K562 (cell line): Measurements from ENCODE around the gene GRIN1. TPM values are rescaled to one million over a fixed set of nuclear protein-coding genes. Genes with fewer than 3 reads are reported as not detected.

Experiments
- ARID1B ChIP-seq: fragments of 450-650 bp; IDR thresholded peaks from 2 replicates; pipeline ENCODE4 v1.6.1; 2016; ENCODE audit warnings: antibody characterized with exemption, mild to moderate bottlenecking, inconsistent platforms
- ATF7 ChIP-seq: fragments of 450-650 bp; IDR thresholded peaks from 2 replicates; pipeline ENCODE4 v1.7.1; 2014; ENCODE audit warnings: mild to moderate bottlenecking, moderate library complexity
- BCOR ChIP-seq: fragments of 450-650 bp; IDR thresholded peaks from 2 replicates; pipeline ENCODE4 v1.6.1; 2016
- CBFB ChIP-seq: sonication (generic); formaldehyde crosslinking; IDR thresholded peaks from 2 replicates; pipeline ENCODE4 v1.4.0; 2020; ENCODE audit warnings: mild to moderate bottlenecking, missing genetic modification reagents
- MCM2 ChIP-seq: fragments of 450-650 bp; IDR thresholded peaks from 2 replicates; pipeline ENCODE4 v1.6.1; 2017; ENCODE audit warnings: low read depth, mild to moderate bottlenecking
- MYC ChIP-seq, 2 experiments: fragments of 250-450 bp in 1 of 2; sonication (Bioruptor Pico) in 1 of 2; IDR thresholded peaks; 2 replicates each; pipeline versions ENCODE4 v1.5.1 to v1.6.1; 2012 to 2021; ENCODE audit warnings: low read depth in 2 of 2, borderline replicate concordance in 1 of 2, improper control_type of control experiment in 1 of 2, low read length in 1 of 2, mild to moderate bottlenecking in 1 of 2, moderate library complexity in 1 of 2
- RAD51 ChIP-seq: fragments of 450-650 bp; IDR thresholded peaks from 2 replicates; pipeline ENCODE4 v1.7.1; 2016; ENCODE audit warnings: low read depth, mild to moderate bottlenecking, borderline replicate concordance
- RFX7 ChIP-seq: fragments of 250-450 bp; sonication (Bioruptor Pico); IDR thresholded peaks from 2 replicates; pipeline ENCODE4 v1.5.1; 2021; ENCODE audit warnings: mild to moderate bottlenecking
- TAL1 ChIP-seq: fragments of 450-650 bp; IDR thresholded peaks from 2 replicates; pipeline ENCODE4 v1.6.1; 2016; ENCODE audit warnings: mild to moderate bottlenecking
- TEAD4 ChIP-seq, 2 experiments: sonication (generic) in 1 of 2; formaldehyde crosslinking in 1 of 2; IDR thresholded peaks; 2 replicates each; pipeline versions ENCODE4 v1.6.1 to v1.8.0; 2012 to 2022; ENCODE audit warnings: borderline replicate concordance in 1 of 2, inconsistent platforms in 1 of 2, low read length in 1 of 2, mild to moderate bottlenecking in 1 of 2, missing genetic modification reagents in 1 of 2
- USF2 ChIP-seq: sonication (generic); formaldehyde crosslinking; IDR thresholded peaks from 2 replicates; pipeline ENCODE4 v1.5.0; 2020; ENCODE audit warnings: missing genetic modification reagents
- XRCC4 ChIP-seq: IDR thresholded peaks from one replicate; pipeline ENCODE4 v1.6.1; 2011; ENCODE audit not compliant: insufficient read depth, insufficient read length; ENCODE audit errors: extremely low read depth
- ZBTB26 ChIP-seq: fragments of 450-650 bp; formaldehyde crosslinking; IDR thresholded peaks from 2 replicates; pipeline ENCODE4 v1.4.0; 2022; ENCODE audit warnings: missing genetic modification characterization
- ZNF263 ChIP-seq: sonication (generic); formaldehyde crosslinking; IDR thresholded peaks from 2 replicates; pipeline ENCODE4 v1.8.0; 2022; ENCODE audit warnings: mild to moderate bottlenecking, missing genetic modification reagents, borderline replicate concordance
- polyA plus RNA-seq, 8 experiments: library from polyadenylated mRNA; depleted of rRNA in 4 of 8; stranded (reverse) in 5 of 8; unstranded in 3 of 8; fragments of >200 nt; fragmentation: Nextera tagmentation in 2 of 8; fragmentation: Illumina TruSeq in 1 of 8; extraction: Ambion mirVana in 2 of 8; extraction: Trizol in 1 of 8; gene quantifications; 2 replicates each; pipeline versions ENCODE4 v1.2.1 to v1.2.3, GENCODE V29; 2011 to 2014; ENCODE audit warnings: inconsistent platforms in 1 of 8, missing spikeins in 1 of 8
- total RNA-seq, 7 experiments: library from RNA; depleted of rRNA in 6 of 7; stranded (reverse); fragments of >200 nt in 6 of 7; fragmentation: Illumina TruSeq in 2 of 7; extraction: Trizol in 2 of 7; gene quantifications; 2 replicates each; pipeline versions ENCODE4 v1.2.1 to v1.2.3, GENCODE V29; 2011 to 2021; ENCODE audit warnings: low replicate concordance in 1 of 7
- TF ChIP-seq, protein P1 (sequence below): fragments of 450-650 bp; IDR thresholded peaks from 2 replicates; pipeline ENCODE4 v1.6.1; 2016
- TF ChIP-seq, protein P2 (sequence below): sonication (generic); formaldehyde crosslinking; IDR thresholded peaks from 2 replicates; pipeline ENCODE4 v1.8.1; 2022; ENCODE audit warnings: missing genetic modification reagents
- TF ChIP-seq, protein P3 (sequence below): fragments of 250-450 bp; sonication (Bioruptor Pico); IDR thresholded peaks from 2 replicates; pipeline ENCODE4 v1.9.0; 2021; ENCODE audit warnings: mild to moderate bottlenecking, inconsistent platforms
- TF ChIP-seq, protein P4 (sequence below), 2 experiments: fragments of 200-800 bp in 1 of 2; sonication (Bioruptor generic) in 1 of 2; sonication (generic) in 1 of 2; formaldehyde crosslinking in 1 of 2; IDR thresholded peaks in 1 of 2; conservative IDR thresholded peaks in 1 of 2; 2 replicates each; pipeline versions ENCODE4 v1.5.0 to v1.6.1; 2016 to 2020; ENCODE audit warnings: missing compliant biosample characterization in 1 of 2, missing genetic modification characterization in 1 of 2, missing genetic modification reagents in 1 of 2

The GRIN1 gene
- total and polyA plus RNA-seq, 9 of the 15 experiments (the other 6 are each of a cell fraction or from before 2014, with no cell fraction given), result 0.03 to 0.35 (median 0.16) TPM; not detected in 6

DNA sequence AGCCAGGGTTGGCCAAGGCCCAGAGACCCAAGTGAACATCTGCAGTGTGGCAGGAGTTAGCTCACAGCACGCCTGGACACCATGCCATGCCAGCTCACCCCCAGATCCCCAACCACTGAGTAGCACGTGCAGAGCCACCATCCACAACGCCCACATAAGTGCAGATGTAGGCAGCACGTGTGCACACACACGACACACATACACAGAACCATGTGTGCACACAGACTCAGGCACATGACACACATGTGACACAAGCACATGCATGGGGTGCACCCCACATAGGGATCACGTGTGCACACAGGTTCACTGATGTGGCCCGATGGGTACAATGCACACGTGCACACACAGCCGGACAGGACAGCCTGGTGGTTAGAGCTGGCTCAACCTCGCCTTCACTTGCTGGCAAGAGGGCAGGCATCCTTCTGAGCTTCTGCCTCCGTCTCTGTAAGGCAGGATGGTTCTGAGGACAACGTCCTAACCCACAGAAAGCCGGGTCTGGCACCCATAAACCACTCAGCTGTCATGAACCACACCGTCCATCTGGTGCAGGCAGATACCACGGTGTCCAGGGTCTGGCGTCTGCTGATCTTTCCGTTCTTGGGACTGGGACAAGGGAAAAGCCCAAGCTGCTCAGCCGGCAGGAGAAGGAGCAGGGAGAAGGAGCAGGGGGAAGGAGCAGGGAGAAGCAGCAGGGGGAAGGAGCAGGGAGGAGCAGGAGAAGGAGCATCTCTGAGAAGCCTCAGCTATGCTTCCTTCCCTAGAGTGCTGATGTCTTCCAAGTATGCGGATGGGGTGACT, 18.9 kb downstream of the GRIN1 start (continued):
- TF ChIP-seq, protein P1, sequence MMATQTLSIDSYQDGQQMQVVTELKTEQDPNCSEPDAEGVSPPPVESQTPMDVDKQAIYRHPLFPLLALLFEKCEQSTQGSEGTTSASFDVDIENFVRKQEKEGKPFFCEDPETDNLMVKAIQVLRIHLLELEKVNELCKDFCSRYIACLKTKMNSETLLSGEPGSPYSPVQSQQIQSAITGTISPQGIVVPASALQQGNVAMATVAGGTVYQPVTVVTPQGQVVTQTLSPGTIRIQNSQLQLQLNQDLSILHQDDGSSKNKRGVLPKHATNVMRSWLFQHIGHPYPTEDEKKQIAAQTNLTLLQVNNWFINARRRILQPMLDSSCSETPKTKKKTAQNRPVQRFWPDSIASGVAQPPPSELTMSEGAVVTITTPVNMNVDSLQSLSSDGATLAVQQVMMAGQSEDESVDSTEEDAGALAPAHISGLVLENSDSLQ, result peak; percentile 44; the same call in 1 of the 2 replicates
- TF ChIP-seq ZBTB26 (no peak), RFX7 (no peak), TEAD4 (IDR thresholded peaks at IDR 0.05; ENCODE audit: low read length) (peak; percentile 73), TEAD4 (CRISPR knock-in tag; IDR thresholded peaks at IDR 0.05; ENCODE audit: borderline replicate concordance) (no peak), ZNF263 (peak; percentile 67), BCOR (peak; percentile 44; the same call in 1 of the 2 replicates), CBFB (CRISPR knock-in tag) (peak; percentile 86), MYC (IDR thresholded peaks at IDR 0.05; ENCODE audit: low read depth, low read length) (no peak), MYC (CRISPR knock-in tag; IDR thresholded peaks at IDR 0.05; ENCODE audit: borderline replicate concordance, low read depth) (no peak), ATF7 (no peak), XRCC4 (no peak), RAD51 (0 out of 2 replicates have a peak, but pooled peaks have one; percentile 25), USF2 (CRISPR knock-in tag) (peak; percentile 47), TAL1 (peak; percentile 81), MCM2 (no peak), ARID1B (peak; percentile 85)
- TF ChIP-seq, protein P2, sequence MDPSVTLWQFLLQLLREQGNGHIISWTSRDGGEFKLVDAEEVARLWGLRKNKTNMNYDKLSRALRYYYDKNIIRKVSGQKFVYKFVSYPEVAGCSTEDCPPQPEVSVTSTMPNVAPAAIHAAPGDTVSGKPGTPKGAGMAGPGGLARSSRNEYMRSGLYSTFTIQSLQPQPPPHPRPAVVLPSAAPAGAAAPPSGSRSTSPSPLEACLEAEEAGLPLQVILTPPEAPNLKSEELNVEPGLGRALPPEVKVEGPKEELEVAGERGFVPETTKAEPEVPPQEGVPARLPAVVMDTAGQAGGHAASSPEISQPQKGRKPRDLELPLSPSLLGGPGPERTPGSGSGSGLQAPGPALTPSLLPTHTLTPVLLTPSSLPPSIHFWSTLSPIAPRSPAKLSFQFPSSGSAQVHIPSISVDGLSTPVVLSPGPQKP (CRISPR knock-in tag), result peak; percentile 52; the same call in 1 of the 2 replicates
- TF ChIP-seq, protein P3, sequence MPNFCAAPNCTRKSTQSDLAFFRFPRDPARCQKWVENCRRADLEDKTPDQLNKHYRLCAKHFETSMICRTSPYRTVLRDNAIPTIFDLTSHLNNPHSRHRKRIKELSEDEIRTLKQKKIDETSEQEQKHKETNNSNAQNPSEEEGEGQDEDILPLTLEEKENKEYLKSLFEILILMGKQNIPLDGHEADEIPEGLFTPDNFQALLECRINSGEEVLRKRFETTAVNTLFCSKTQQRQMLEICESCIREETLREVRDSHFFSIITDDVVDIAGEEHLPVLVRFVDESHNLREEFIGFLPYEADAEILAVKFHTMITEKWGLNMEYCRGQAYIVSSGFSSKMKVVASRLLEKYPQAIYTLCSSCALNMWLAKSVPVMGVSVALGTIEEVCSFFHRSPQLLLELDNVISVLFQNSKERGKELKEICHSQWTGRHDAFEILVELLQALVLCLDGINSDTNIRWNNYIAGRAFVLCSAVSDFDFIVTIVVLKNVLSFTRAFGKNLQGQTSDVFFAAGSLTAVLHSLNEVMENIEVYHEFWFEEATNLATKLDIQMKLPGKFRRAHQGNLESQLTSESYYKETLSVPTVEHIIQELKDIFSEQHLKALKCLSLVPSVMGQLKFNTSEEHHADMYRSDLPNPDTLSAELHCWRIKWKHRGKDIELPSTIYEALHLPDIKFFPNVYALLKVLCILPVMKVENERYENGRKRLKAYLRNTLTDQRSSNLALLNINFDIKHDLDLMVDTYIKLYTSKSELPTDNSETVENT (CRISPR knock-in tag), result no peak
- TF ChIP-seq, protein P4, sequence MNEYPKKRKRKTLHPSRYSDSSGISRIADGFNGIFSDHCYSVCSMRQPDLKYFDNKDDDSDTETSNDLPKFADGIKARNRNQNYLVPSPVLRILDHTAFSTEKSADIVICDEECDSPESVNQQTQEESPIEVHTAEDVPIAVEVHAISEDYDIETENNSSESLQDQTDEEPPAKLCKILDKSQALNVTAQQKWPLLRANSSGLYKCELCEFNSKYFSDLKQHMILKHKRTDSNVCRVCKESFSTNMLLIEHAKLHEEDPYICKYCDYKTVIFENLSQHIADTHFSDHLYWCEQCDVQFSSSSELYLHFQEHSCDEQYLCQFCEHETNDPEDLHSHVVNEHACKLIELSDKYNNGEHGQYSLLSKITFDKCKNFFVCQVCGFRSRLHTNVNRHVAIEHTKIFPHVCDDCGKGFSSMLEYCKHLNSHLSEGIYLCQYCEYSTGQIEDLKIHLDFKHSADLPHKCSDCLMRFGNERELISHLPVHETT (CRISPR knock-in tag; conservative IDR thresholded peaks at IDR 0.05 in 1 of 2, IDR thresholded peaks at IDR 0.05 in 1 of 2), result no peak
